HCT116 (cell line): ENCODE results near the gene KCNJ10. TPM values are rescaled to one million over a fixed set of nuclear protein-coding genes. Genes with fewer than 3 reads are reported as not detected.

Experiments used
- ATAC-seq: fragments of 200-7000 bp; cut with Tn5 transposase; 2 replicates; pipeline ENCODE4 v1.9.1; 2020; ENCODE audit warnings: mild to moderate bottlenecking, moderate library complexity
- BruUV-seq: library from RNA; stranded (reverse); fragments of 400-500 nt; replicated peaks from 2 replicates; lab custom pipeline; 2021; lab: Mats Ljungman, UMichigan
- CTCF ChIA-PET: fragments of 300-600 bp; sonication (Branson Sonifier 250); formaldehyde crosslinking; loops from one replicate; lab custom pipeline; 2021; ENCODE audit warnings: antibody characterized with exemption; lab: Charles Lee
- POLR2A ChIA-PET: fragments of 300-600, 350-600 bp; sonication (Branson Sonifier 250); formaldehyde crosslinking; loops from one replicate; lab custom pipeline; 2021; ENCODE audit warnings: antibody characterized with exemption; lab: Charles Lee
- RAD21 ChIA-PET, 2 experiments: fragments of 300-600 bp; sonication (Branson Sonifier 250); formaldehyde crosslinking; loops; one replicate each; lab custom pipeline; 2023; ENCODE audit warnings: low total read pairs in 2 of 2; ENCODE audit not compliant: uncharacterized antibody in 2 of 2, unreplicated experiment in 2 of 2, low non-redundant PET in 1 of 2; lab: Charles Lee
- DNase-seq: peaks from one replicate; pipeline ENCODE4 v3.0.0-alpha.2; 2010; ENCODE audit warnings: low read depth, low spot score
- H2AFZ ChIP-seq: fragments of 200-600 bp; shearing (Covaris generic), sonication (generic); 2 replicates; pipeline ENCODE4 v1.6.1; 2017; ENCODE audit warnings: low read depth, mixed run types, mixed read lengths, antibody characterized with exemption, low read length; ENCODE audit not compliant: poor library complexity, severe bottlenecking
- H3K27ac ChIP-seq: 2 replicates; pipeline ENCODE4 v1.5.1; 2012; ENCODE audit warnings: low read depth, low read length
- H3K27me3 ChIP-seq: fragments of 200-600 bp; sonication (generic); 2 replicates; pipeline ENCODE4 v1.6.1; 2016; ENCODE audit warnings: mixed run types, low read length, mixed read lengths; ENCODE audit not compliant: insufficient read depth
- H3K36me3 ChIP-seq, 2 experiments: fragments of 200-500 bp in 1 of 2; fragments of 200-600 bp in 1 of 2; sonication (Bioruptor generic) in 1 of 2; sonication (generic) in 1 of 2; 2 replicates each; pipeline versions ENCODE4 v1.5.1 to v1.6.1; 2014 to 2016; ENCODE audit warnings: low read length in 2 of 2, inconsistent platforms in 1 of 2, mixed read lengths in 1 of 2, mixed run types in 1 of 2; ENCODE audit not compliant: insufficient read depth in 2 of 2, control insufficient read depth in 1 of 2
- H3K4me1 ChIP-seq, 2 experiments: fragments of 200-600 bp in 1 of 2; sonication (generic) in 1 of 2; 2 replicates each; pipeline versions ENCODE4 v1.5.1 to v1.6.1; 2012 to 2017; ENCODE audit warnings: low read length in 2 of 2, inconsistent platforms in 1 of 2, mild to moderate bottlenecking in 1 of 2, mixed read lengths in 1 of 2, mixed run types in 1 of 2, moderate library complexity in 1 of 2; ENCODE audit not compliant: insufficient read depth in 2 of 2, control insufficient read depth in 1 of 2
- H3K4me2 ChIP-seq: fragments of 200-600 bp; sonication (generic); 2 replicates; pipeline ENCODE4 v1.6.1; 2017; ENCODE audit warnings: mixed run types, low read length, mixed read lengths
- H3K4me3 ChIP-seq, 2 experiments: fragments of 200-600 bp in 1 of 2; sonication (generic) in 1 of 2; replicated peaks in 1 of 2; 2 replicates each; pipeline ENCODE4 v1.5.1; 2011 to 2016; ENCODE audit warnings: low read length in 2 of 2, control low read depth in 1 of 2, low read depth in 1 of 2, mild to moderate bottlenecking in 1 of 2, mixed read lengths in 1 of 2, mixed run types in 1 of 2
- H3K79me2 ChIP-seq: fragments of 200-600 bp; sonication (generic); 2 replicates; pipeline ENCODE4 v1.6.1; 2017; ENCODE audit warnings: mild to moderate bottlenecking, mixed run types, low read length, moderate library complexity, mixed read lengths; ENCODE audit not compliant: insufficient read depth
- H3K9ac ChIP-seq: fragments of 200-600 bp; sonication (generic); 2 replicates; pipeline ENCODE4 v1.6.1; 2016; ENCODE audit warnings: low read length, mixed read lengths
- H3K9me2 ChIP-seq: fragments of 200-600 bp; sonication (generic), shearing (Covaris generic); 2 replicates; pipeline ENCODE4 v1.6.1; 2017; ENCODE audit warnings: mixed run types, mild to moderate bottlenecking, moderate library complexity; ENCODE audit not compliant: insufficient read depth
- H3K9me3 ChIP-seq, 2 experiments: fragments of 200-500 bp in 1 of 2; fragments of 200-600 bp in 1 of 2; sonication (Bioruptor generic) in 1 of 2; sonication (generic) in 1 of 2; 2 replicates each; pipeline ENCODE4 v1.6.1; 2014 to 2017; ENCODE audit warnings: low read length in 2 of 2, mixed read lengths in 2 of 2, inconsistent platforms in 1 of 2, low read depth in 1 of 2, mild to moderate bottlenecking in 1 of 2, mixed run types in 1 of 2, moderate library complexity in 1 of 2; ENCODE audit not compliant: control insufficient read depth in 1 of 2, insufficient read depth in 1 of 2
- H4K20me1 ChIP-seq: fragments of 200-600 bp; sonication (generic), shearing (Covaris generic); 2 replicates; pipeline ENCODE4 v1.6.1; 2017; ENCODE audit warnings: mixed run types, mild to moderate bottlenecking, moderate library complexity; ENCODE audit not compliant: insufficient read depth
- CEBPB ChIP-seq: IDR thresholded peaks from 2 replicates; pipeline ENCODE4 v1.6.1; 2012; ENCODE audit warnings: low read depth
- EZH2 ChIP-seq: fragments of 200-600 bp; sonication (generic); IDR thresholded peaks from 2 replicates; pipeline ENCODE4 v1.6.1; 2017; ENCODE audit warnings: antibody characterized with exemption, mixed run types
- EZH2phosphoT487 ChIP-seq: fragments of 200-600 bp; IDR thresholded peaks from 2 replicates; pipeline ENCODE4 v1.6.1; 2018; ENCODE audit warnings: antibody characterized with exemption, borderline replicate concordance
- FOSL1 ChIP-seq: IDR thresholded peaks from 2 replicates; pipeline ENCODE4 v1.6.1; 2012; ENCODE audit warnings: low read depth
- JUND ChIP-seq: IDR thresholded peaks from 2 replicates; pipeline ENCODE4 v1.6.1; 2012
- POLR2AphosphoS5 ChIP-seq: IDR thresholded peaks from 2 replicates; pipeline ENCODE4 v1.6.1; 2011; ENCODE audit warnings: mild to moderate bottlenecking, low read depth, low read length, moderate library complexity
- SIN3A ChIP-seq: IDR thresholded peaks from 2 replicates; pipeline ENCODE4 v1.6.1; 2012; ENCODE audit warnings: low read depth
- SP1 ChIP-seq: IDR thresholded peaks from 2 replicates; pipeline ENCODE4 v1.6.1; 2012; ENCODE audit warnings: low read depth
- YY1 ChIP-seq: IDR thresholded peaks from 2 replicates; pipeline ENCODE4 v1.6.1; 2011; ENCODE audit warnings: low read length, low read depth, moderate library complexity, mild to moderate bottlenecking; ENCODE audit not compliant: insufficient replicate concordance; ENCODE audit errors: extremely low read depth
- intact Hi-C: fragments of 100-400 bp; cut with micrococcal nuclease; formaldehyde crosslinking; loops from 2 replicates; pipeline ENCODE4 v1.10.0; 2022
- total RNA-seq: library from RNA; stranded (reverse); gene quantifications from one replicate; pipeline ENCODE4 v1.2.1, GENCODE V29; 2021; ENCODE audit not compliant: unreplicated experiment
- TF ChIP-seq, protein P1 (sequence below): IDR thresholded peaks from 2 replicates; pipeline ENCODE4 v1.6.1; 2012
- TF ChIP-seq, protein P2 (sequence below): IDR thresholded peaks from 2 replicates; pipeline ENCODE4 v1.6.1; 2012
- TF ChIP-seq, protein P3 (sequence below), 3 experiments: fragments of 200-600 bp in 1 of 3; sonication (generic) in 1 of 3; IDR thresholded peaks in 2 of 3; conservative IDR thresholded peaks in 1 of 3; 2 replicates each; pipeline ENCODE4 v1.5.1; 2012 to 2017; ENCODE audit warnings: low read depth in 2 of 3, low read length in 2 of 3, antibody characterized with exemption in 1 of 3, borderline replicate concordance in 1 of 3, control low read depth in 1 of 3, mild to moderate bottlenecking in 1 of 3, mixed read lengths in 1 of 3, mixed run types in 1 of 3, moderate library complexity in 1 of 3; ENCODE audit not compliant: insufficient read depth in 1 of 3
- TF ChIP-seq, protein P4 (sequence below): IDR thresholded peaks from 2 replicates; pipeline ENCODE4 v1.6.1; 2012; ENCODE audit warnings: low read depth

KCNJ10 gene
- total RNA-seq, 1 experiment from 2014 or later, result 0.57 TPM

DNA sequence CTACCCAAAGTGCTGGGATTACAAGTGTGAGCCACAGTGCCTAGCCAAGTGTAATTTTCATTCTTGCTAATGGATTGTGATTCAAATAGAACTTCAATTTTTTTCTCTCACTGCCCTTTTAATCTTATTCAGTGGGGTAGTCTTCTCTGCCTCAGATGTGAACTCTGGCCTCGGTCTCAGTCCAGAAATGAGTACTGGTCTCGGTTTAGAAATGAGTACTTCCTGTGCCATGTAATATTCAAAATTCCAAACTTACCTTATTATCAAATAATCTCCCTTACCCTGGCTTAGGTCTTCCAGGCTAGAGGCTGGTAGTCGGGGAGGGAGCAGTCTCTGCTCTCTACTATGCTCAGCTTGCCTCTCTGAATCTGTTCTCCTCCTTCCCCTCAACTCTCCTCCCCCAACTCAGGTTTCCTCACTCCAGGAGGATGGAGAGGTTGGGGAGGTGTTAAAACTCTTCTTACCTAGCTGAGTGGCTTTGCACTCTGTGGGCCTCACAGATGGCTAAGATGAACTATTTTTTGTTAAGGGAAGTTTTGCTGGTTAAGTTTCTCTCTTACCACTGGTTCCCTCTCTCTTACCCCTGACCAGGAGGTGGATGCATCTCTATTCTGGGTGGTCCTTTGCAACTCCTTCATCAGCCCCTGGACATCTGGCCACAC, 111.1 kb downstream of the KCNJ10 start (continued):
- TF ChIP-seq SIN3A, result no peak
- no peak for TF ChIP-seq YY1
- TF ChIP-seq, protein P1, sequence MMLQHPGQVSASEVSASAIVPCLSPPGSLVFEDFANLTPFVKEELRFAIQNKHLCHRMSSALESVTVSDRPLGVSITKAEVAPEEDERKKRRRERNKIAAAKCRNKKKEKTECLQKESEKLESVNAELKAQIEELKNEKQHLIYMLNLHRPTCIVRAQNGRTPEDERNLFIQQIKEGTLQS, result no peak
- no peak for TF ChIP-seq POLR2AphosphoS5
- no peak for TF ChIP-seq CEBPB
- TF ChIP-seq SP1, result no peak
- TF ChIP-seq, protein P2, sequence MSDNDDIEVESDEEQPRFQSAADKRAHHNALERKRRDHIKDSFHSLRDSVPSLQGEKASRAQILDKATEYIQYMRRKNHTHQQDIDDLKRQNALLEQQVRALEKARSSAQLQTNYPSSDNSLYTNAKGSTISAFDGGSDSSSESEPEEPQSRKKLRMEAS, result no peak
- TF ChIP-seq, all 23 proteins: peak for 0

DNA sequence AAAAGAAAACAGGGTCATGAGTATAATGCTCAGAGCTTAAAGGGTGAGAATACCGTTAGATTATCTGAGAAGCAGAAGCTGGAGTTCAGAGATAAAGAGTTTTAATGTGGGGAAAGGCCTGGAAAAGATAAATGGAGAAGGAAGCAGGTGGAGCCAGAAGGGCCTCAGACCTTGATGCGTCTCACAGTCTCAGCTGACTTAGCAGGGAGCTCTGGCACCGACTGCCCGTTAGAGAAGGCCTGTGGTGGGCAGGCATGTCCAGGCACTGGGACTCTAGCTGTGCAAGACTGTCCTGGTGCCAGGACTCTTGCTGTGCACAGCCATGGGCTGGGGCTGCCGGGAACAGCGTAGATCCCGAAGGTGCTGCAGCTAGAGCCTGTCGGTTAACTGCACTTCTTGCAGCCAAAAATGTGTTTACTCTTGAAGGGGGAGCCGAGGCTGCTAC, 112.1 kb downstream of the KCNJ10 start:
- CTCF ChIA-PET, result interaction anchor here (1.2 to 1.5 kb wide), 2 partner anchors 12 to 49 kb away, joined by 4 to 9 read pairs; no protein-coding TSS in a partner anchor
- H3K4me1 ChIP-seq, result peaks cover 6 to 24% of the 10 kb centered on the region in 2 experiments; a peak in 3 of 4 replicates
- H2AFZ ChIP-seq, result no peak overlapping the region
- no TSS peak for BruUV-seq
- DNase-seq (no peak), ATAC-seq (no peak)
- H3K4me3 ChIP-seq, result no peak overlapping the region
- H3K79me2 ChIP-seq, result no peaks in the 10 kb centered on the region
- H4K20me1 ChIP-seq, result no peaks in the 10 kb centered on the region
- intact Hi-C loops, result no loop called here
- H3K9ac ChIP-seq, result no peak overlapping the region
- H3K36me3 ChIP-seq, result no peaks in the 10 kb centered on the region
- H3K4me2 ChIP-seq, result no peak overlapping the region
- H3K27me3 ChIP-seq, result peaks cover 6% of the 10 kb centered on the region
- no peaks in the 10 kb centered on the region for H3K9me3 ChIP-seq
- POLR2A ChIA-PET, result no interaction called here
- H3K27ac ChIP-seq, result no peak overlapping the region
- TF ChIP-seq EZH2 (no peak), CEBPB (no peak), JUND (no peak), EZH2phosphoT487 (no peak), YY1 (no peak), FOSL1 (no peak)
- TF ChIP-seq, protein P3, sequence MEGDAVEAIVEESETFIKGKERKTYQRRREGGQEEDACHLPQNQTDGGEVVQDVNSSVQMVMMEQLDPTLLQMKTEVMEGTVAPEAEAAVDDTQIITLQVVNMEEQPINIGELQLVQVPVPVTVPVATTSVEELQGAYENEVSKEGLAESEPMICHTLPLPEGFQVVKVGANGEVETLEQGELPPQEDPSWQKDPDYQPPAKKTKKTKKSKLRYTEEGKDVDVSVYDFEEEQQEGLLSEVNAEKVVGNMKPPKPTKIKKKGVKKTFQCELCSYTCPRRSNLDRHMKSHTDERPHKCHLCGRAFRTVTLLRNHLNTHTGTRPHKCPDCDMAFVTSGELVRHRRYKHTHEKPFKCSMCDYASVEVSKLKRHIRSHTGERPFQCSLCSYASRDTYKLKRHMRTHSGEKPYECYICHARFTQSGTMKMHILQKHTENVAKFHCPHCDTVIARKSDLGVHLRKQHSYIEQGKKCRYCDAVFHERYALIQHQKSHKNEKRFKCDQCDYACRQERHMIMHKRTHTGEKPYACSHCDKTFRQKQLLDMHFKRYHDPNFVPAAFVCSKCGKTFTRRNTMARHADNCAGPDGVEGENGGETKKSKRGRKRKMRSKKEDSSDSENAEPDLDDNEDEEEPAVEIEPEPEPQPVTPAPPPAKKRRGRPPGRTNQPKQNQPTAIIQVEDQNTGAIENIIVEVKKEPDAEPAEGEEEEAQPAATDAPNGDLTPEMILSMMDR (IDR thresholded peaks at IDR 0.05 in 2 of 3, conservative IDR thresholded peaks at IDR 0.05 in 1 of 3; ENCODE audit: borderline replicate concordance in 1 of 3, insufficient read depth in 1 of 3, low read depth in 2 of 3, low read length in 2 of 3), result no peak
- TF ChIP-seq, protein P4, sequence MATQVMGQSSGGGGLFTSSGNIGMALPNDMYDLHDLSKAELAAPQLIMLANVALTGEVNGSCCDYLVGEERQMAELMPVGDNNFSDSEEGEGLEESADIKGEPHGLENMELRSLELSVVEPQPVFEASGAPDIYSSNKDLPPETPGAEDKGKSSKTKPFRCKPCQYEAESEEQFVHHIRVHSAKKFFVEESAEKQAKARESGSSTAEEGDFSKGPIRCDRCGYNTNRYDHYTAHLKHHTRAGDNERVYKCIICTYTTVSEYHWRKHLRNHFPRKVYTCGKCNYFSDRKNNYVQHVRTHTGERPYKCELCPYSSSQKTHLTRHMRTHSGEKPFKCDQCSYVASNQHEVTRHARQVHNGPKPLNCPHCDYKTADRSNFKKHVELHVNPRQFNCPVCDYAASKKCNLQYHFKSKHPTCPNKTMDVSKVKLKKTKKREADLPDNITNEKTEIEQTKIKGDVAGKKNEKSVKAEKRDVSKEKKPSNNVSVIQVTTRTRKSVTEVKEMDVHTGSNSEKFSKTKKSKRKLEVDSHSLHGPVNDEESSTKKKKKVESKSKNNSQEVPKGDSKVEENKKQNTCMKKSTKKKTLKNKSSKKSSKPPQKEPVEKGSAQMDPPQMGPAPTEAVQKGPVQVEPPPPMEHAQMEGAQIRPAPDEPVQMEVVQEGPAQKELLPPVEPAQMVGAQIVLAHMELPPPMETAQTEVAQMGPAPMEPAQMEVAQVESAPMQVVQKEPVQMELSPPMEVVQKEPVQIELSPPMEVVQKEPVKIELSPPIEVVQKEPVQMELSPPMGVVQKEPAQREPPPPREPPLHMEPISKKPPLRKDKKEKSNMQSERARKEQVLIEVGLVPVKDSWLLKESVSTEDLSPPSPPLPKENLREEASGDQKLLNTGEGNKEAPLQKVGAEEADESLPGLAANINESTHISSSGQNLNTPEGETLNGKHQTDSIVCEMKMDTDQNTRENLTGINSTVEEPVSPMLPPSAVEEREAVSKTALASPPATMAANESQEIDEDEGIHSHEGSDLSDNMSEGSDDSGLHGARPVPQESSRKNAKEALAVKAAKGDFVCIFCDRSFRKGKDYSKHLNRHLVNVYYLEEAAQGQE, result no peak
- RAD21 ChIA-PET, result no interaction called here
- no peaks in the 10 kb centered on the region for H3K9me2 ChIP-seq
